GM23248 (cell line): ENCODE results near the gene EML1. TPM values are rescaled to one million over a fixed set of nuclear protein-coding genes. Genes with fewer than 3 reads are reported as not detected.

Experiments used
- DNase-seq: peaks from one replicate; pipeline ENCODE4 v3.0.0-alpha.2; 2015
- H2AFZ ChIP-seq: fragments of 200-600 bp; sonication (generic); 2 replicates; pipeline ENCODE4 v1.6.1; 2016; ENCODE audit warnings: antibody characterized with exemption
- H3F3A ChIP-seq: fragments of 200-600 bp; sonication (generic); 2 replicates; pipeline ENCODE4 v1.6.1; 2016; ENCODE audit warnings: mild to moderate bottlenecking, antibody characterized with exemption, mixed run types; ENCODE audit not compliant: insufficient read depth
- H3K27ac ChIP-seq: fragments of 200-600 bp; sonication (generic); 2 replicates; pipeline ENCODE4 v1.5.1; 2016; ENCODE audit warnings: mild to moderate bottlenecking
- H3K27me3 ChIP-seq: fragments of 200-600 bp; sonication (generic); replicated peaks from 2 replicates; pipeline ENCODE4 v1.6.1; 2016; ENCODE audit warnings: mild to moderate bottlenecking; ENCODE audit not compliant: insufficient read depth
- H3K36me3 ChIP-seq: fragments of 200-600 bp; sonication (generic); 2 replicates; pipeline ENCODE4 v1.6.1; 2016; ENCODE audit warnings: low read depth, mild to moderate bottlenecking
- H3K4me1 ChIP-seq: fragments of 200-600 bp; sonication (generic); 2 replicates; pipeline ENCODE4 v1.6.1; 2016; ENCODE audit warnings: mild to moderate bottlenecking; ENCODE audit not compliant: insufficient read depth
- H3K4me2 ChIP-seq: fragments of 200-600 bp; sonication (generic); one replicate; pipeline ENCODE4 v1.6.1; 2016; ENCODE audit warnings: mild to moderate bottlenecking; ENCODE audit not compliant: unreplicated experiment
- H3K4me3 ChIP-seq: fragments of 200-600 bp; sonication (generic); 2 replicates; pipeline ENCODE4 v1.5.1; 2016; ENCODE audit warnings: mild to moderate bottlenecking
- H3K79me2 ChIP-seq: fragments of 200-600 bp; sonication (generic); 2 replicates; pipeline ENCODE4 v1.6.1; 2016; ENCODE audit warnings: mild to moderate bottlenecking; ENCODE audit not compliant: insufficient read depth
- H3K9ac ChIP-seq: fragments of 200-600 bp; sonication (generic); 2 replicates; pipeline ENCODE4 v1.6.1; 2016; ENCODE audit warnings: mild to moderate bottlenecking
- H3K9me2 ChIP-seq: fragments of 200-600 bp; sonication (generic); 2 replicates; pipeline ENCODE4 v1.6.1; 2016; ENCODE audit warnings: mixed run types, mild to moderate bottlenecking, moderate library complexity; ENCODE audit not compliant: insufficient read depth
- H3K9me3 ChIP-seq: fragments of 200-600 bp; sonication (generic); one replicate; pipeline ENCODE4 v1.6.1; 2017; ENCODE audit warnings: low read depth
- H4K20me1 ChIP-seq: fragments of 200-600 bp; sonication (generic); 2 replicates; pipeline ENCODE4 v1.6.0; 2016; ENCODE audit not compliant: insufficient read depth
- EZH2 ChIP-seq: fragments of 200-600 bp; sonication (generic); IDR thresholded peaks from 2 replicates; pipeline ENCODE4 v1.6.1; 2018; ENCODE audit warnings: antibody characterized with exemption, mild to moderate bottlenecking; ENCODE audit not compliant: insufficient read depth, poor library complexity, severe bottlenecking
- EZH2phosphoT487 ChIP-seq: fragments of 200-600 bp; sonication (generic); IDR thresholded peaks from 2 replicates; pipeline ENCODE4 v1.6.1; 2018; ENCODE audit warnings: antibody characterized with exemption, moderate library complexity, mild to moderate bottlenecking, low read depth; ENCODE audit not compliant: insufficient read depth
- WGBS, 2 experiments: methylation state at CpG; one replicate each; pipeline ENCODE4 v1.1.6; 2015 to 2017; ENCODE audit warnings: low lambda C conversion rate in 2 of 2, low coverage in 1 of 2; ENCODE audit errors: missing lambda C conversion rate in 2 of 2; 5-methylcytosine and 5-hydroxymethylcytosine counted together
- in situ Hi-C: fragments of 300-500 bp; cut with MboI; formaldehyde crosslinking; loops from 2 replicates; pipeline ENCODE4 v1.15.0; 2020
- polyA plus RNA-seq: library from polyadenylated mRNA; unstranded; fragments of >200 nt; fragmentation: Nextera tagmentation; extraction: Ambion mirVana; gene quantifications from 2 replicates; pipeline ENCODE4 v1.2.1, GENCODE V29; 2016
- total RNA-seq: library from RNA; depleted of rRNA; stranded (reverse); fragments of >200 nt; shearing (Covaris generic); gene quantifications from 2 replicates; pipeline ENCODE4 v1.2.3, GENCODE V29; 2014

Gene EML1
- total and polyA plus RNA-seq, 2 experiments from 2014 or later = 14.8 to 17.9 TPM

- no peak for TF ChIP-seq EZH2phosphoT487
- TF ChIP-seq EZH2 = no peak
Measured at GRCh38 chr14:99971941-99972747, 178.9 kb downstream of the EML1 start.

DNA sequence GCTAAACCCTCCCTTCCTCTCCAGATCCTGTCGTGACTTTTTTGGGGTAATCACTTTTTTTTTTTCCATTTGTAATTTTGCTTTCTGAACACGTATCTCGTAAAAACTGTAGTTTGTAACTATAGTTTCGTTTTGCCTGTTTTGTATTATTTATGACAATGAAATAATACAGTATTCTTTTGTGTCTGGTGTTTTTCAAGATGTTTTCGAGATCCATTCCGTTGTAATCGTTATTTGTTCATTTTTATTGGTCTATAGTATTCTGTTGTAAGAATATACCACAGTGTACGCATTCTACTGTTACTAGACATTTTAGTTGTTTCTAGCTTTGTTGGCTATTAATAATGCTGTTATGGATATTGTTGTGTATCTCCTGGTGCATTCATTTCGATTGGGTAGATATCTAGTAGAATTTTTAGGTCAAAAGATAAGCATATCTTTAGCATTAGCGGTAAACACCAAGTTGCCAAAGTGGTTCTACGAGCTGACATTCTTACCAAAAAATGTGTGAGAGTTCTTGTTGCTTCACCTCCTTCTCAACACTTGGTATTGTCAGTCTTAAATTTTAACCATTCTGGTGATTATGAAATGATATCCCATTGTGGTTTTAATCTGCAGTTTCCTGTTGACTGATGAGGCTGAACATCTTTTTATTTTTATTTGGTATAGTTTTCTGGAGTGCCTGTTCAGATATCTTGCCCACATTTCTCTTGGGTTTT lies 179.7 kb downstream of the EML1 start:
- peak overlapping the region; percentile 75 for H2AFZ ChIP-seq
- DNase-seq = no peak

More at GRCh38 chr14:99971941-99972747, 178.9 kb downstream of the EML1 start:
- H3K9me3 ChIP-seq = no peaks in the 10 kb centered on the region
- peaks cover 23% of the 10 kb centered on the region for H3K4me1 ChIP-seq
- H4K20me1 ChIP-seq = no peaks in the 10 kb centered on the region
- H3K4me2 ChIP-seq = peak overlapping the region; percentile 88
- no peaks in the 10 kb centered on the region for H3K9me2 ChIP-seq
- DNase-seq = peak; percentile 61
- peaks cover 50% of the 10 kb centered on the region for H3K79me2 ChIP-seq
- peak overlapping the region; percentile 81 for H3K9ac ChIP-seq
- H3K36me3 ChIP-seq = no peaks in the 10 kb centered on the region
- H3K27me3 ChIP-seq = no peaks in the 10 kb centered on the region
- peaks cover 30% of the 10 kb centered on the region for H3F3A ChIP-seq
- H3K27ac ChIP-seq = peak overlapping the region; percentile 13; the same call in 1 of the 2 replicates
- H2AFZ ChIP-seq = peak overlapping the region; percentile 75
- in situ Hi-C loops = no loop called here
- 1 to 2% methylated on average over 60 to 61 of the region's 79 CpGs for WGBS, 2 experiments
- peak overlapping the region; percentile 85 for H3K4me3 ChIP-seq

DNA sequence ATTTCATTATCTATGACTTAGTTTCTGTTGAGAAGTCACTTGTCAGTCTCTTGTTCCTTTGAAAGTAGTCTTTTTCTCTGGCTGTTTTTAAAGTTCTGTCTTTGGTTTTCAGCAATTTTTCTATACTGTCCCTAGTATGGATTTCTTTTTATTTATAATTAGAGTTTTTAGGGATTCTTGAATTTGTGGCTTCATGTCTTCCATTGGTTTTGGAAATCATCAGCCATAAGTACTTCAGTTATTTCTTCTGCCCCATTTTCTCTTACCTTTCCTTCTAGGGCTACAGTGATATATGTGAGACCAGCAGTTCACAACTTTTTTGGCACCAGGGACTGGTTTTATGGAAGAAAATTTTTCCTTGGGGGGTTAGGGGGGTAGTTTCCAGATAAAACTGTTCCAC lies 182.0 kb downstream of the EML1 start:
- Histone ChIP-seq H3K9ac (no peak overlapping the region), H3K27me3 (no peaks in the 10 kb centered on the region), H3K4me1 (0 out of 2 replicates have a peak, but pooled peaks cover 4% of the 10 kb centered on the region), H3K4me2 (no peak overlapping the region), H4K20me1 (no peaks in the 10 kb centered on the region), H3K9me3 (no peaks in the 10 kb centered on the region), H3K4me3 (no peak overlapping the region), H2AFZ (no peak overlapping the region), H3K36me3 (no peaks in the 10 kb centered on the region), H3K9me2 (no peaks in the 10 kb centered on the region), H3K79me2 (peaks cover 81% of the 10 kb centered on the region), H3K27ac (no peak overlapping the region), H3F3A (peaks cover 8% of the 10 kb centered on the region; the same call in 1 of the 2 replicates)
- TF ChIP-seq EZH2phosphoT487 = no peak
- TF ChIP-seq EZH2 = no peak
- in situ Hi-C loops = no loop called here
- DNase-seq = no peak

More for the DNA sequence above, 179.7 kb downstream of the EML1 start:
- H3K9me3 ChIP-seq = no peaks in the 10 kb centered on the region
- peak overlapping the region; percentile 88 for H3K4me2 ChIP-seq
- no peaks in the 10 kb centered on the region for H3K36me3 ChIP-seq
- H3K4me3 ChIP-seq = peak overlapping the region; percentile 85
- no peak overlapping the region for H3K27ac ChIP-seq
- no peaks in the 10 kb centered on the region for H3K27me3 ChIP-seq
- H3K79me2 ChIP-seq = peaks cover 58% of the 10 kb centered on the region
- no peaks in the 10 kb centered on the region for H4K20me1 ChIP-seq
- TF ChIP-seq EZH2phosphoT487 (no peak), EZH2 (no peak)
- peaks cover 19% of the 10 kb centered on the region for H3K4me1 ChIP-seq
- peak overlapping the region; percentile 81 for H3K9ac ChIP-seq
- no peaks in the 10 kb centered on the region for H3K9me2 ChIP-seq
- H3F3A ChIP-seq = peaks cover 27% of the 10 kb centered on the region
- in situ Hi-C loops = no loop called here
- WGBS, 2 experiments = 39 to 40% methylated on average over 11 of the region's 11 CpGs

DNA sequence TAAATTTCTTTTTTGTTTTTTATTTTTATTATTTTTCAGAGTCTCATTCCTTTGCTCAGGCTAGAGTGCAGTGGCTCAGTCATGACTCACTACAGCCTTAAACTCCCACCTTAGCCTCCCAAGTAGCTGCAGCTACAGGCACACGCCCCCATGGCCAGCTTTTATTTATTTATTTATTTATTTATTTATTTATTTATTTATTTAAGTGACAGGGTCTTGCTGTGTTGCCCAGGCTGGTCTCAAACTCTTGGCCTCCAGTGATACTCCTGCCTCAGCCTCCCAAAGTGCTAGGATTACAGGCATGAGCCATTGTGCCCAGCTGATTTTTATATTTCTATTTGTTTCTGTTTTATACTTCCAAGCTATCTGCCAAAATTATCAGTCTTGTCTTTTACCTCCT lies 182.8 kb downstream of the EML1 start:
- no peak for DNase-seq
- Histone ChIP-seq H2AFZ (no peak overlapping the region), H3K4me2 (no peak overlapping the region), H3K9me2 (no peaks in the 10 kb centered on the region), H3K27ac (no peak overlapping the region), H4K20me1 (no peaks in the 10 kb centered on the region), H3K36me3 (no peaks in the 10 kb centered on the region), H3F3A (peaks cover 4% of the 10 kb centered on the region; the same call in 1 of the 2 replicates), H3K9me3 (no peaks in the 10 kb centered on the region), H3K4me3 (no peak overlapping the region), H3K27me3 (no peaks in the 10 kb centered on the region), H3K4me1 (0 out of 2 replicates have a peak, but pooled peaks cover 4% of the 10 kb centered on the region), H3K9ac (no peak overlapping the region), H3K79me2 (peaks cover 89% of the 10 kb centered on the region)
- in situ Hi-C loops = no loop called here
- TF ChIP-seq EZH2 (no peak), EZH2phosphoT487 (no peak)
- WGBS, 2 experiments = 93 to 97% methylated on average over 1 of the region's 1 CpG
